ENCODE results near the gene TMEM179B.
A peak's percentile ranks its signal among the peaks of the same experiment; 100 is the strongest.

Gene TMEM179B

GRCh38 chr11:62839050-62839945, 52.1 kb downstream of the TMEM179B start, which contains the start of gene WDR74:
Gene WDR74, minus strand, starts transcription at chr11:62839590. Its CDS starts 20 bp downstream, at chr11:62839570.
- peak; percentile 97 for DNase-seq
